Measurements from ENCODE around the gene ACSF3.

DNA sequence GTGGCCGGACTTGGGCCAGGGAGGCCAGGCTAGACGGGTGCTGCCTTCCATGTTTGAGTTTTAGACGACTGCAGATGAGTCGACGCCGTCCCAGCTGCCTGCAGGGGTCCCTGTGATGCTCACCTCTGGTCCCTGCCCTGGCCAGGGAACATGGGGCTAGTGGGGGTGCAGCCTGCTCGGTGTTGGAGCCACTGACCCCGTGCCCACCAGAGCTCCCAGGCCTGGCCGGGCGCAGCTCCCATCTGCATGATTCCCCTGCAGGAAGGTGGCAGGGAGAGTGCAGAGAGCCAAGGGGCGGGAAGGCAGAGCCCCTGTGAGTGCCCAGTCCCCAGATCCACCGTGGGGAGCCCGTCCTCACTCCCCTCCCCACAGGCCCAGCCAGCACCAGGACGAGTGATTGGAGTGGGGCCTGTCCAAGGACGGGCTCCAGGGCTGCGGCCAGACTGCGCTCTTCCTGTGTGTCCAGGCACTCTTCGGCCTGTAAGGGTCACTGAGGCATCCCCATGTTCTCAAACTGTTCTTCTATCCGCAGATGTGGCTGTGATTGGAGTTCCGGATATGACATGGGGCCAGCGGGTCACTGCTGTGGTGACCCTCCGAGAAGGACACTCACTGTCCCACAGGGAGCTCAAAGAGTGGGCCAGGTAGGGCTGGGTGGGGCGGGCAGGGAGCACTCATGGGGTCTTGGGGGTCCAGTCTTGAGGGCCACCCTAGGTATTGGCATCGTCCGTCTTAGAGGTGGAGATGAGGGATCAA lies 51.9 kb downstream of the ACSF3 start:
- TF ChIP-seq TCF4 (CRISPR knock-in tag; IDR thresholded peaks at IDR 0.05; ENCODE audit: borderline replicate concordance) (no peak), PPARA (CRISPR knock-in tag; IDR thresholded peaks at IDR 0.05; ENCODE audit: borderline replicate concordance) (no peak), ESRRG (CRISPR knock-in tag; IDR thresholded peaks at IDR 0.05) (no peak), BACH2 (CRISPR knock-in tag; IDR thresholded peaks at IDR 0.05; ENCODE audit: borderline replicate concordance) (no peak)
- TF ChIP-seq, protein P1, sequence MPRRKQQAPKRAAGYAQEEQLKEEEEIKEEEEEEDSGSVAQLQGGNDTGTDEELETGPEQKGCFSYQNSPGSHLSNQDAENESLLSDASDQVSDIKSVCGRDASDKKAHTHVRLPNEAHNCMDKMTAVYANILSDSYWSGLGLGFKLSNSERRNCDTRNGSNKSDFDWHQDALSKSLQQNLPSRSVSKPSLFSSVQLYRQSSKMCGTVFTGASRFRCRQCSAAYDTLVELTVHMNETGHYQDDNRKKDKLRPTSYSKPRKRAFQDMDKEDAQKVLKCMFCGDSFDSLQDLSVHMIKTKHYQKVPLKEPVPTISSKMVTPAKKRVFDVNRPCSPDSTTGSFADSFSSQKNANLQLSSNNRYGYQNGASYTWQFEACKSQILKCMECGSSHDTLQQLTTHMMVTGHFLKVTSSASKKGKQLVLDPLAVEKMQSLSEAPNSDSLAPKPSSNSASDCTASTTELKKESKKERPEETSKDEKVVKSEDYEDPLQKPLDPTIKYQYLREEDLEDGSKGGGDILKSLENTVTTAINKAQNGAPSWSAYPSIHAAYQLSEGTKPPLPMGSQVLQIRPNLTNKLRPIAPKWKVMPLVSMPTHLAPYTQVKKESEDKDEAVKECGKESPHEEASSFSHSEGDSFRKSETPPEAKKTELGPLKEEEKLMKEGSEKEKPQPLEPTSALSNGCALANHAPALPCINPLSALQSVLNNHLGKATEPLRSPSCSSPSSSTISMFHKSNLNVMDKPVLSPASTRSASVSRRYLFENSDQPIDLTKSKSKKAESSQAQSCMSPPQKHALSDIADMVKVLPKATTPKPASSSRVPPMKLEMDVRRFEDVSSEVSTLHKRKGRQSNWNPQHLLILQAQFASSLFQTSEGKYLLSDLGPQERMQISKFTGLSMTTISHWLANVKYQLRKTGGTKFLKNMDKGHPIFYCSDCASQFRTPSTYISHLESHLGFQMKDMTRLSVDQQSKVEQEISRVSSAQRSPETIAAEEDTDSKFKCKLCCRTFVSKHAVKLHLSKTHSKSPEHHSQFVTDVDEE (CRISPR knock-in tag; IDR thresholded peaks at IDR 0.05), result no peak
- TF ChIP-seq, protein P2, sequence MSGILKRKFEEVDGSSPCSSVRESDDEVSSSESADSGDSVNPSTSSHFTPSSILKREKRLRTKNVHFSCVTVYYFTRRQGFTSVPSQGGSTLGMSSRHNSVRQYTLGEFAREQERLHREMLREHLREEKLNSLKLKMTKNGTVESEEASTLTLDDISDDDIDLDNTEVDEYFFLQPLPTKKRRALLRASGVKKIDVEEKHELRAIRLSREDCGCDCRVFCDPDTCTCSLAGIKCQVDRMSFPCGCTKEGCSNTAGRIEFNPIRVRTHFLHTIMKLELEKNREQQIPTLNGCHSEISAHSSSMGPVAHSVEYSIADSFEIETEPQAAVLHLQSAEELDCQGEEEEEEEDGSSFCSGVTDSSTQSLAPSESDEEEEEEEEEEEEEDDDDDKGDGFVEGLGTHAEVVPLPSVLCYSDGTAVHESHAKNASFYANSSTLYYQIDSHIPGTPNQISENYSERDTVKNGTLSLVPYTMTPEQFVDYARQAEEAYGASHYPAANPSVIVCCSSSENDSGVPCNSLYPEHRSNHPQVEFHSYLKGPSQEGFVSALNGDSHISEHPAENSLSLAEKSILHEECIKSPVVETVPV (CRISPR knock-in tag; IDR thresholded peaks at IDR 0.05), result no peak

Measured in SK-N-SH treated with all-trans-retinoic acid at 6 μM for 48 hours (cell line).